CD4-positive, alpha-beta T cell treated with Interleukin-4 for 1 hour (primary cell): ENCODE measurements around the gene RAB10.
"Not testable (repeated sequence)": the region's sequence is repeated elsewhere in the genome, so short reads cannot be mapped to it uniquely, and the experiment has no call there.

Experiments
- DNase-seq, 2 donors: peaks; one replicate each; pipeline ENCODE4 v3.0.0-alpha.2; 2020 to 2022

RAB10 gene

DNA sequence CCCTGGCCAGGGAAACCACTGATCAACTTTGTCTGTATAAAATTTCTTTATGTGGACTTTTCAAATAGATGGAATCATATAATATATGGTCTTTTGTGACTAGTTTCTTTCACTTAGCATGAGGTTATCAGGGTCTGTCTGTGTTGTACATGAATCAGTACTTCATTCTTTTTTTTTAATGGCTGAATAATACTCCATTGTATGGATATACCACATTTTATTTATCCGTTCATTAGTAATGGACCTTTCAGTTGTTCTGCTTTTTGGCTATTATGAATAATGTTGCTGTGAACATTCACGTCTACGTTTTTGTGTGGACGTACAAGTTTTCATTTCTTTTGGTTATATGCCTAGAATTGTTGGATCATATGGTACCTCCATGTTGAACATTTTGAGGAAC lies 69.9 kb downstream of the RAB10 start:
- DNase-seq = no peak

DNA sequence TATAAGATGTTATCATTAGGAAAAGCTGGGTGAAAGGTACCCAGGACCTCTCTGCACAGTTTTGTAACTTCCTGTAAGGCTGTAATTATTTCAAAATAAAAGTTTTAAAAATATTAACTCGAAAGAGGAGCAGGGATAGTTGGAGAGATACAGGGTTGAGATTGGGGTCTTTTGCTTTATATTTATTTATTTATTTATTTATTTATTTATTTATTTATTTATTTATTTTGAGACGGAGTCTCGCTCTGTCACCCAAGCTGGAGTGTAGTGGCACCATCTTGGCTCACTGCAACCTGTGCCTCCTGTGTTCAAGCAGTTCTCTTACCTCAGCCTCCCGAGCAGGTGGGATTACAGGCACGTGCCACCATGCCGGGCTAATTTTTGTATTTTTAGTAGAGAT lies 74.8 kb downstream of the RAB10 start:
- DNase-seq = not testable (repeated sequence)

DNA sequence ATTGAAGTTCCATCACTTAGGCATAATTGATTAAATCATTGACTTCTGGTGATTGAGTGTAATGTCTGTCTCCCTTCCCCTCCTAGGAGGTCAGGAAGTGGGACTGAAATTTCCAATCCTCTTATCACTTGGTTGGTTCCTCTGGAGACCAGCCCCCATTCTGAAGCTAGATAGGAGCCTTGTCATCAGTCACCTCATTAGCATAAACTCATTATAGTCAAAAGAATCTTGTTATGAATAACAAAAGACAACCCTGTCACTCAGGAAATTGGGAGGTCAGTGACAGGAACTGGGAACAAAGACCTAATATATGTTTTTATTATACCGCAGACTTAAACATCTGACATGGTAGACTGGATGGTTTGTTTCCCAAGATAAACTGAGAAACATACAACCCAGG lies 78.3 kb downstream of the RAB10 start:
- DNase-seq = no peak

DNA sequence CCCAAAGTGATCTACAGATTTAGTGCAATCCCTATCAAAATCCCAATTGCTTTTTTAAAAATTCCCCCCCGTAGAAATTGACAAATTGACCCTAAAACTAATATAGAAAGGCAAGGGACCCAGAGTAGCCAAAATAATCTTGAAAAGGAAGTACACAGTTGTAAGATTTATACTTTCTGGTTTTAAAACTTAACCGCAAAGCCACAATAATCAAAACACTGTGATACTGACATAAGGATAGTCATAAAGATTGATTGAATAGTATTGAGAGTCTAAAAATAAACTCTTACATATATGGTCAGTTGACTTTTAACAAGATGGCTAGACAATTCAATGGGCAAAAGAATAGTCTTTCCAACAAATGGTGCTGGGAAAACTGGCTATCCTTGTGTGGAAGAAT lies 80.3 kb downstream of the RAB10 start:
- DNase-seq = no peak

DNA sequence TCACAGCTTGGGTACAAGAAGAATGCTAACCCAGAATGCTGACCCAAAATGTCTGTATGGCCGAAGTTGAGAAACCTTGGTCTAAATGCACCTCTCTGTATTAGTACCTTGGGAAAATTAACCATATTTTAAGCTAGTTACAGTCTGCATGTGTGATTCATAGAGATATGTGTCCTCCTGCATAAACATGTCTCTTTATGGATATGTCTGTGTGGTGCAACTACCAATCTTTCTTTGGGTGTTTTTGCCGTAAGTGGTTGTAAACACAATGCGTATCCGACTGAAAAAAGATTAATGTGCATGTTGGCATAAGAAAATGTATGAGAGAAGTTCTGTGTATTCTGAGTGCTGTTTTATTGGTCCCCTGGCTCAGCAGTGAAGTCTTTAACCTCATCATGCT lies 84.8 kb downstream of the RAB10 start:
- no peak for DNase-seq

DNA sequence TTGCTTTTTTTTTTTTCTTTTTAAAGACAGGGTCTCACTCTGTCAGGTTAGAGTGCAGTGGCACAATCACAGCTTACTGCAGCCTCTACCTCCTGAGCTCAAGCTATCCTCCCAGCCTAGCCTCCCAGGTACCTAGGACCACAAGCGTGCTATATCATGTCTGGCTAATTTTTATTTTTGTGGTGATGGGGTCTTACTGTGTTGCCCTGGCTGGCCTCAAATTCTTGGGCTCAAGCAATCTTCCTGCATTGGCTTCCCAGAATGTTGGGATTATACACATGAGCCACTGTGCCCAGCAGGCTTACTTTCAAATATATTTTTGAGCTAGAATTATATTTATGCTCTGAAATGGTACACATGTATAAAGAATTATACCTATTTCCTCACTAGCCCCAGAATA lies 85.6 kb downstream of the RAB10 start:
- no peak for DNase-seq

DNA sequence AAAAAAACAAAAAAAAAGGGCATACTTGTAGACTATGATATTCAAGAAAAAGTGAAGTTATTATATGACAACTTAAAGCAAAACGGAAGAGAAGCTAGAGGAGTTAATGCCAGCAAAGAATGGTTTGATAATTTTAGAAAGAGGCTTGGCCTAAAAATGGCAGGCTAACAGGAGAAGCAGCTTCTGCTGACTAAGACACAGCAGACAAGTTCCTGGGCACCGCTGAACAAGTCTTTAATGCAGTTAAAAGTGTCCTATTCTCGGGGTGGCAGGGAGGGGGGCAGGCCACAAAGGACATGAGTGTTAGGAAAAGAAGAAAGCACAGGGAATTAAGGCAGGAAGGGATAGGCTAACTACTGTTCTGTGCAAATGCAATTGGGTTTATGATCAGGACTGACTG lies 88.7 kb downstream of the RAB10 start:
- no peak for DNase-seq

DNA sequence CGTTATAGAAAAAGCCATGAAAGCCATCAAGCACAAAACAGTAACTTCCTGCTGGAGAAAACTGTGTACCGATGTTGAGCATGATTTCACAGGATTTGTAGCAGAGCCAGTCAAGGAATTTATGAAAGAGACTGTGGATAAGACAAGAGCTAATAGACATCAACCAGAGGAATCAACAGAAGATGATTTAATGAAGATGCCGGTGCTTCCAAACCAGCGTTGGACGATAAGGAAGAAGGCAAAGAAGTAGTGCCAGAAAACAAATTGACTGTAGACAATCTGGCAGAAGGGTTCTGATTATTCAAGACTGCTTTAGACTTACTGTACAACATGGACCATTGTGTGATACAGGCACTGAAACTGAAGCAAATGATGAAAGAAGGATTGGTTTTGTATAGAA lies 89.5 kb downstream of the RAB10 start:
- no peak for DNase-seq

DNA sequence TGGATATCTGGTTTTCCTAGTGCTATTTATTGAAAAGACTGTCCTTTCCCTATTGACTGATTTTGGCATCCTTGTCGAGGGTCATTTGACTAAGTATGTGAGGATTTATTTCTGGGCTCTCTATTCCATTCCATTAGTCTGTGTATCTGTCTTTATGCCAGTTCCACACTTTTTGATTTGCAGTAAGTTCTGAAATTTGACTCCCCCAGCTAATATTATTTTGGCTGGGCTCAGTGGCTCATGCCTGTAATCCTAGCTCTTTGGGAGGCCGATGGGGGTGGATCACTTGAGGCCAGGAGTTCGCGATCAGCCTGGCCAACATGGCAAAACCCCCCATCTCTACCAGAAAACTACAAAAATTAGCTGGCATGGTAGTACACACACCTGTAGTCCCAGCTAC lies 92.2 kb downstream of the RAB10 start:
- DNase-seq = no peak

DNA sequence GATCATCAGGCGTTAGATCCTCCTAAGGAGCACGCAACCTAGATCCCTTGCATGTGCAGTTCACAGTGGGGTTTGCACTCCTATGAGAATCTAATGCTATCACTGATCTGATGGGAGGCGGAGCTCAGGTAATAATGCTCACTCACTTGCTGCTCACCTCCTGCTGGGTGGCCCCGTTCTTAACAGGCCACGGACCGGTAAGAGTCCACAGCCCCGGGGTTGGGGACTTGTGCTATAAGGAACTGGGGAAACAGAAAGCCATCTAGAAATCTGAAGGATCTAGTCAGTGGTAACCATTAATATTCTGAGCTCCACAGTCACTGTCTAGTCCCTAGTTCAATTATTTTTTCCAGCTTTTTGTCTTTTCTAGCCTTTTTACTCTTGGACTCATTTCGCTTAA lies 94.3 kb downstream of the RAB10 start:
- no peak for DNase-seq

DNA sequence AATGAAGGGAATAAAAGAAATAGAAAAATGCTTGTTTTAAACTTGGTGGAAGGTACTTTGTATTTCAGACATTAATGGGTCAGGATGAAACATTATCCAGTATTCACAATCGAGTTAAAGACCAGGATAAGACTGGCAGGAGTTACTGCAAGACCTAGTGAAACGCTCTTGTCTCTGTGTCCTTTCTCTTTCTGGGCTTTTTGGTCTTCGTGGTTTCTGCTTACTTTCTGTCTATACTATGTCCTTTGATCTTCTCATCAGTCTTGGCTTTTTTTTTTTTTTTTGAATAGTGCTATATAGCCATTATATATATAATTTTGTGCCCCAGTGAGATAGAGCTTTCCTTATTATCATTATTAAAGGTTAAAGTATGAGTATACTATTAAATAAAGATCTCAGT lies 96.9 kb downstream of the RAB10 start:
- no peak for DNase-seq

DNA sequence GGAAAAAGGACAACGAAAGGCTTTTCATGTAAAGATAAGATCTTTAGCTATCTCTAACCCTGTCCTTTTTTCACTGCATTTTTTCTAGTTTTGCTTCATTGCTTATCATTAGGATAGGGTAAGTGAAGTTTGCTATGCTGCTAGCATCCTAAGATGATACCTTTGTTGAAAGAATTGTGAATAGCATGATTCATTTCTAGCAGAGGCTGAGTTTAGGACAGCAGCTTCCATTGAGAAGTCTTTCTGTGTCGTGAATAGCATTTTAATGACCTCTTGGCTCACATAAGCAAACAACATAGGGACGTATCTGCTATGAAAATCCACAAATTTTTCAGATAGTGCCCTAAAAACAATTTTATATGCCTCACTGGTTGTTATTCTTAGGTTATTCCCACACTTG lies 102.6 kb downstream of the RAB10 start:
- DNase-seq = no peak

DNA sequence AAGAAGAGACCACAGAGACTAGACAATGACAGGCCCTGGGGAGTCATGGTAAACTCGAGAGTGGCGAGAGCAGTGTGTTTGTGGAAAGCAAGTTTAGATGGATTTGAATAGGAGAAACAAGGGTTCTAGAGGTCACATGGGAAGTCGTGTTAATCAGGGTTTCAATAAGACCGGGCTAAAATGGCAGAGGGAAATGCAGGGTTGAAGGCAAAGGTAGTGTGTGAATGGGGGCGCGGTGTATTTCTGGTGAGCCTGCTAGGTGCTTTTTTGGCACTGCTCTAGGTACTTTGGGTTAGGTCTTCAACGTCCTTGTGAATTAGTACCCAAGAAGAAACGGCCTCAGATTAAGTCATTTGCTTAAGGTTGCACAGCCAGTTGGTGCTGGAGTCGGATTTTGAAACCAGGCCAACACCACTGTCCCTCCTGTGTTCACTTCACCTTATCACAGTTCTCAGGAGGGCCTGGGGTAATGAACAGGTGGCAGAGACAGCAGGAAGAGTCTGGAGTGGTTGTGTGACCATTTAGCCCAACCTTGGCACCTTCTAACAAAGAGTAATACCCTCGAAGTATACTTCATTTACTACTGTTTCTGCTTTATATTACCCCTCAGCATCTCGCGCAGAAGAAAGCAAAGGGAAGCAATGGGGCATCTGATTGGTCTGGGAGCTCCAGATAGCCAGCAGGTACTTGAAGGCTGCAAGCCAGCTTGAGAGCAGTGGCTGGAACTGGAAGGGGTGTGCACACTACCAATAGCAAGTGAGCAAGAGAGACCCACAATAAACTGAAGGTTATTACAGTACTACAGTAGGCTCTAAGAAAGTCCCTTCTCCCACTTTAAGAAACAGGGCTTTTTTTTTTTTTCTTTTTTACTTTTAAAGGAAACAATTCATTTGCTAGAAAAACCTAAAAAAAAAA lies 105.6 kb downstream of the RAB10 start:
- DNase-seq = no peak

DNA sequence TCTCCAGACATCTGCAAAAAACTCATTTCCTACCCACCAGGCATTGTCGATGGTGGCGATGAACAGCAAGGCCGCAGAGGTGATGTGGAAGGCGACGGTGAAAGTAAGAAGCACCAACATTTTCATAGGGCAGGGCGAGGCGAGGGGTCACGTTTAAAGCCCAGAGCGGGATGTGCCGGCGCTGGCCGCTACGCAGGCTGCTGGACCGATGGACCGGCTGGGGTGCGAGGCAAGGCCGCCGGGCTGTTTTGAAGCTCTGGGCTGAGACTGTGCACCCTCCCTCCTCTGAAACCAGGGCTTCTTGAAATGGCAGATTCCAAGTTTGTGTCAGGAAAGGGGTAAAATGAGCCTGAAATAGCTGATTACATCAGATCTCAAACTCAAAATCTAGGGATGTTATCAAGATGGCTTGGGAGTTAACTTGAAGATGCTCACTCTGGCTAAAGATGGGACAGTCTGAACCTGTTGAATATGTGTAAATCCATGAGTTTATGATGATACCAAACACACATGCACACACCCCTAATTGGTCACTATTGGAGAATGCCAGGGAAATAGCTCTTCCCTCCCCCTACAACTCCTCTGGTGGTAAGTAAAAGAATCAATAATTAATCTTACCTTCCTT lies 107.4 kb downstream of the RAB10 start:
- DNase-seq = no peak

DNA sequence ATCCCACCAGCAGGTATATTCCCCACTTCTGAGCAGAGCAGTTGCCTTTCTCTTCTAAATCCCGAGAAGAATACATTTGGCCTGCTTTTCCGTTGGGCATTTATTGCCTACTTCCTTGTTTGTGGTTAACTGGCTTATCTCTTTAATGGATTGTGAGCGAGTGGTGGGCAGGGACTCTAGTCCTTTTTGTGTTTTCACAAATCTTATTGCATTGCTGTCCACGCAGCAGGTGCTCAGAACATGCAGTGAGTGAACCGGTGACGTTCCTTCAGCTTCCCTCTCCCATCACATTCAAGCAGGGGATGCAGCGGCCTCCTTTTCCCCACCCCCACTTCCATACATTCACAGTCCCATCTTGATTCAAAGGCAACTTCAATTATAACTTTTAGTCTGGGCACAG lies 110.1 kb downstream of the RAB10 start:
- DNase-seq = no peak

DNA sequence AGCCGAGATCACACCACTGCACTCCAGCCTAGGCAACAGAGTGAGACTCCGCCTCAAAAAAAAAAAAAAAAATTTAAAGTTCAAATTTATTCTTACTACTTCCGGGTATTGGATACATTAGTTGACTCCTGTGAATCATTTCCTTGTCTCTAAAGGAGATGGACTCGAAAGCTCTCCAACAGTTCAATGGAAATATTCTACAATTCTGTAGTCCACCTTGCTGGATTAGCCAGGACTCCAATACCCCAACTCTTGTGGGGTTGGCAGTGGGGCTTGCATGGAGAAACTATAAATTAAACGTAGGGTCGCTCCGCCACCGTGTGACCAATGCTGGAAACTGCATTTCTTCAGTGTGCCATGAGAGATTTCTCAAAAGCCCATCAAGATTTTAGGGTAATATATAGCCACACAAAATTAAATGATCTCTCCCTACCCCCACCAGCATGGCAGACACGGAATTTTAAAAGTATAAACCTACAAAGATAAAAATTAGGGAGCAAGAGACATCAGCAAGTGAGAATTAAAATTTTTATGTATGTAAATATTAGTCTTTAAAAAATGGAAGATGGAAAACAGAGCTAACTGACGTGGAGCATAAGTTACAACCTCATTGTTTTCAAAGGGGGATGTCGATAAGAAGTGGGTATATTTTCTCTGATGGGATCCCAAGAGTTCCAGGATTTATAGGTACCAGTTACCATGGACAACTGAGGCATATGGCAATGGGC lies 111.2 kb downstream of the RAB10 start:
- peak; percentile 63 to 68 for DNase-seq

DNA sequence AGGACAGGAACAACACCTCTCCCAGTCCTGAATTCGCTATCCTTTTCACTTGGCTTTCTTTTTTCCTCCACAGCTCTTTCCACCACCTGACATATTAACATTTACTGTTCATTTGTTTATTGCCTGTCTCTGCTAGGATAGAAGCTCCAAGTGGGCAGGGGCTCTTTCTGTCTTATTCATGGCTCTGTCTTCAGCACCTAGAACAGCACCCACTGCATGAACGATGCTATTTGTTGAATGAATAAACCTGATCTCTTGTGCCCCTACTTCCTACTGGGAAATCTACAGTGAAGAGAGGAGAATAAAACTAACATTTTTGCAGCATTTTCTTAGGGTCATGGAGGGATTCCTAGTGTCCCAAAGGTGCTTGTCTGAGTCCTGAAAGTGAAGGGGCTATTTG lies 114.6 kb downstream of the RAB10 start:
- DNase-seq = no peak

DNA sequence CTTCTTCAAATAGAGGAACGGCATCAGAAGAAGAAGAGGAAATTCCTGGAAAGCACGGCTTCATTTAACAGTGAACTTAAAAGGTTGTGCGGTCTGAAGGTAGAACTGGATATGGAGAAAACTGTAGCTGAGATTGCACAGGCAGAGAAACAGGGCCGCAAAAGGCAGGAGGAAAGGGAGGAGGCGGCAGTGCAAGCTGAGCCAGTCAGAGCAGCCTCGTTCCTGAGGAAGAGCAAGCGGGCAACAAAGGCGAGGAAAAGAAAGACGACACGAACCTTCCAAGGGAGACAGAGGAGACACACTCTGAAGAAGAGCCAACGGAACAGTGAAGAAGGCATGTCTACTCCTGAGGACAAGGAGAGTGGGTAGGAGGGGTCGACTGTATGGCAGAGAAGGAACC lies 116.4 kb downstream of the RAB10 start:
- no peak for DNase-seq

DNA sequence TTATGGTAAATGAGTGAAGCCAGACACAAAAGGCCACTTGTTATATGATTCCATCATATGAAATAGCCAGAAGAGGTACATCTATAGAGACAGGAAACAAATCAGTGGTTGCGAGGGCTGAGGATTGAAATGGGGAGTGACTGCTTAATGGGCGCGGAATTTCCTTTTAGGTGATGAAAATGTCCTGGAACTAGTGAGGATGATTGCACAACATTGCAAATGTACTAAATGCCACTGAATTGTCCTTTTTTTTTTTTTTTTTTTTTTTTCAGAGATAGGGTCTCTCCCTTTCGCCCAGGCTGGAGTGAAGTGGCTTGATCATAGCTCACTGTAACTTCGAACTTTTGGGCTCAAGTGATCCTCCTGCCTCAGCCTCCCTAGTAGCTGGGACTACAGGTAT lies 123.7 kb downstream of the RAB10 start:
- DNase-seq = no peak

DNA sequence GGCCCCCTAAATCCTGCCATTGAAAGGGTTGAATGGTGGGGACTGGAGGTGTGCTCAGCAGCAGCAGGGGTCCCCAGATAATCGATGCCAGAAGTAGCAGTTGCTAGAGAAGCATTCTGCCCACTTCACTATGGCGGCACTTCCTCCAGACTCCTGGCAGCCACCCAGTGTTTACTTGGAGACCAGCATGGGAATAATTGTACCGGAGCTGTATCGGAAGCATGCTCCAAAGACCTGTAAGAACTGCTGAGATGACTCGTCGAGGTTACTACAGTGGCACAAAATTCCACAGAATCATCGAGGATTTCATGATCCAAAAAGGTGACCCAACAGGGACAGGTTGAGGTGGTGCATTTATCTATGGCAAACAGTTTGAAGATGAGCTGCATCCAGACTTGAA lies 128.0 kb downstream of the RAB10 start:
- DNase-seq = no peak

DNA sequence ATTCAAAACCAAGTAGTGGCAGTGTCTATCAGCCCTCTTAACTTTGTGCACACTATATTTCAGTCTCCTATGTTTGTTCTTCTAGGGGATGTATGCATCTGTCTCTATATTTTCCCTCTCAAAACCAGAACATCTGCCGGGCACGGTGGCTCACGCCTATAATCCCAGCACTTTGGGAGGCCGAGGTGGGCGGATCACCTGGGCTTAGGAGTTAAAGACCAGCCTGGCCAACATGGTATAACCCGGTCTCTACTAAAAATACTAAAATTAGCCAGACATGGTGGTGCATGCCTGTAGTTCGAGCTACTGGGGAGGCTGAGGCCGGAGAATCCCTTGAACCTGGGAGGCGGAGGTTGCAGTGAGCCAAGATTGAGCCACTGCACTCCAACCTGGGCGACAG lies 129.1 kb downstream of the RAB10 start:
- DNase-seq = no peak

DNA sequence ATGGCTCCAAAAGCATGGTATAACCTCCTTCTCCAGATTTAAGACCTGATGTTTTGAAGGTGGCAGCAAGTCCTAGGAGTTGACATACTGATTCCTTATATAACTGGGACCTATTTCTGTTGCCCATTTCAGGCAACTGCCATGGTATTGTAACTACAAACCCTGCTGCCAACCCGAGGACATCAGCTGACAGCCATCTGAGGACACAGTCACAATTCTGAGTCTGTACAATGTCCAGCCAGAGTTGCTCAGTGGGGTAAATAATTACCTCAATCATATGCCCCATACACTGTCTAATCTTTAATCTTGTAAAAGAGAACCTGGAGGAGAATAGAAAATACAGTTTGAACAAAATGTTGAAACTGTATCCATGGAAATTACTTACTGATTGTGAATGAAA lies 130.3 kb downstream of the RAB10 start:
- no peak for DNase-seq

DNA sequence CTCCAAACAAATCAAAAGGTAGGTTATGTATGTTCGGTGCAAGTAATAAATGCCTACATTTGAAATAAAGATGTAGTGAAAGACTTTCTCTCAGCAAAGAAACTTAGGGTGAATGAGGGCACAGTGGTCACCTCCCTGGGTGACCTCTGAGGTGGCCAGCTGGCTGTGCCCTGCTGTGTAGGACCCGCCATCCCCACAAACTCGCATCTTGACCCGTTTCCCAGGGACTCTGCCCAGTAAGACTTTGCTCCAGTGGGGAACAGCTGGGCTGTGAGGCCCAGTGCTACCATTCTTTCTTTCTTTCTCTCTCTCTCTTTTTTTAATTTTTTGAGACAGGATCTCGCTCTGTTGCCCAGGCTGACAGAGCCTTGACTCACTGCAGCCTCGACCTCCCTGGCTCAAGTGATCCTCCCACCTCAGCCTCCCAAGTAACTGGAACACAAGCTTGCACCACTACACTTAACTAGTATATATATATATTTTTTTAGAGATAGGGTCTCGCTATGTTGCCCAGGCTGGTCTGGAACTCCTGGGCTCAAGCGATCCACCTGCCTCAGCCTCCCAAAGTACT lies 130.8 kb downstream of the RAB10 start:
- DNase-seq = no peak

DNA sequence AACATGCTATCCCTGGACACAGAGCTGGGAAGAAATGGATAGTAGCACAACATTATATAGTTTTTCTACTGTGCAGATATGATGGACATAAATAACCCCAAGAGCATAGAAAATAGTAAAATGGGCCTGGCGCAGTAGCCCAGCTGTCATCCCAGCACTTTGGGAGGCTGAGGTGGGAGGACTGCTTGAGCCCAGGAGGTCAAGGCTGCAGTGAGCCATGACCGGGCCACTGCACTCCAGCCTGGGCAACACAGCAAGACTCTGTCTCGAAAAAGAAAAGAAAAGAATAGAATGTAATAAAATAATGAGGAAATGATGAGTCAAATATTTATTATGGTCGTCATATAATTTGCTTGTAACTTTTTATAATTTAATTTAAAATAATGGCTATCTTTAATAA lies 131.5 kb downstream of the RAB10 start:
- DNase-seq = no peak
